Lower leg skin (tissue), 4 donors: ENCODE results near the gene HOXC6. TPM values are rescaled to one million over a fixed set of nuclear protein-coding genes. Genes with fewer than 3 reads are reported as not detected.

Experiments used
- DNase-seq, 2 donors: peaks; one replicate each; pipeline ENCODE4 v3.0.0-alpha.2; 2019; ENCODE audit warnings: low spot score in 2 of 2
- H3K4me3 ChIP-seq: fragments of 200-600 bp; sonication (generic); 2 replicates; pipeline ENCODE4 v1.5.1; 2017; ENCODE audit warnings: mild to moderate bottlenecking, low read depth; ENCODE audit not compliant: poor library complexity, severe bottlenecking
- CTCF ChIP-seq, 3 donors: fragments of 450-650 bp; IDR thresholded peaks; one replicate each; pipeline ENCODE4 v1.5.1; 2016; ENCODE audit warnings: antibody characterized with exemption in 3 of 3, mild to moderate bottlenecking in 3 of 3, moderate library complexity in 2 of 3
- POLR2A ChIP-seq, 2 donors: fragments of 450-650 bp; IDR thresholded peaks; one replicate each; pipeline ENCODE4 v1.6.1; 2016 to 2017; ENCODE audit warnings: antibody characterized with exemption in 2 of 2, mild to moderate bottlenecking in 1 of 2, moderate library complexity in 1 of 2
- WGBS, 2 donors: methylation state at CpG; one replicate each; pipeline ENCODE4 v1.1.5; 2018; 5-methylcytosine and 5-hydroxymethylcytosine counted together
- intact Hi-C: fragments of 100-400 bp; cut with DNase I; formaldehyde crosslinking; loops from one replicate; pipeline ENCODE4 v1.15.0; 2023; ENCODE audit warnings: low total_unique reads
- total RNA-seq, 4 donors: library from RNA; depleted of rRNA; stranded (reverse); fragments of >200 nt; gene quantifications; one replicate each; pipeline ENCODE4 v1.1.0, GENCODE V29; 2016

The HOXC6 gene
- total RNA-seq, 4 donors from 2014 or later: 2.6 to 6.3 (median 3.7) TPM

GRCh38 chr12:54030889-54031471, 2.7 kb downstream of the HOXC6 start:
- no peak for DNase-seq
- WGBS, 2 donors: 56 to 58% methylated on average over 45 to 46 of the region's 46 CpGs
- H3K4me3 ChIP-seq: no peak overlapping the region
- intact Hi-C loops: loop anchor here (5.0 kb wide), 1 partner anchor 161 kb away; no protein-coding TSS in a partner anchor
- no peak for TF ChIP-seq POLR2A (IDR thresholded peaks at IDR 0.05)
- TF ChIP-seq CTCF (IDR thresholded peaks at IDR 0.05): no peak

- DNase-seq: no peak
- TF ChIP-seq CTCF (IDR thresholded peaks at IDR 0.05) (no peak), POLR2A (IDR thresholded peaks at IDR 0.05) (no peak)
- 71 to 78% methylated on average over 16 of the region's 16 CpGs for WGBS, 2 donors
- intact Hi-C loops: loop anchor here (5.0 kb wide), 1 partner anchor 161 kb away; no protein-coding TSS in a partner anchor
- H3K4me3 ChIP-seq: no peak overlapping the region
Observed at GRCh38 chr12:54031480-54031879, 3.2 kb downstream of the HOXC6 start.

- intact Hi-C loops: loop anchor here (5.0 kb wide), 1 partner anchor 160 kb away; no protein-coding TSS in a partner anchor
- TF ChIP-seq CTCF (IDR thresholded peaks at IDR 0.05) (no peak), POLR2A (IDR thresholded peaks at IDR 0.05) (no peak)
- no peak for DNase-seq
- WGBS, 2 donors: 44 to 47% methylated on average over 6 of the region's 6 CpGs
- H3K4me3 ChIP-seq: no peak overlapping the region
Observed at GRCh38 chr12:54032086-54032619, 3.9 kb downstream of the HOXC6 start.

GRCh38 chr12:54032627-54033100, 4.4 kb downstream of the HOXC6 start, which contains the start of gene HOXC5:
TSS of gene HOXC5 (plus strand) at chr12:54033050. CDS start at chr12:54033123, 73 bp downstream.
- DNase-seq: peak in 1 of 2 donors; percentile 97
- 1% methylated on average over 12 of the region's 12 CpGs for WGBS, 2 donors
- intact Hi-C loops: loop anchor here (5.0 kb wide), 1 partner anchor 160 kb away; no protein-coding TSS in a partner anchor
- TF ChIP-seq POLR2A (IDR thresholded peaks at IDR 0.05): no peak
- peak in 1 of 3 donors; percentile 88 for TF ChIP-seq CTCF (IDR thresholded peaks at IDR 0.05)
- no peak within 1 kb of the TSS for H3K4me3 ChIP-seq

GRCh38 chr12:54033106-54033979, 5.1 kb downstream of the HOXC6 start:
- DNase-seq: no peak
- intact Hi-C loops: loop anchor here (5.0 kb wide), 1 partner anchor 159 kb away; no protein-coding TSS in a partner anchor
- WGBS, 2 donors: 1% methylated on average over 55 to 58 of the region's 61 CpGs
- no peak overlapping the region for H3K4me3 ChIP-seq
- no peak for TF ChIP-seq CTCF (IDR thresholded peaks at IDR 0.05)
- TF ChIP-seq POLR2A (IDR thresholded peaks at IDR 0.05): no peak
